GM19238 (cell line): Measurements from ENCODE around the gene TXNRD1.
"Not testable (repeated sequence)": the region's sequence is repeated elsewhere in the genome, so short reads cannot be mapped to it uniquely, and the experiment has no call there.

Source experiments
- DNase-seq: peaks from one replicate; pipeline ENCODE4 v3.0.0; 2011; ENCODE audit warnings: low spot score; ENCODE audit not compliant: insufficient read length

The TXNRD1 gene

DNA sequence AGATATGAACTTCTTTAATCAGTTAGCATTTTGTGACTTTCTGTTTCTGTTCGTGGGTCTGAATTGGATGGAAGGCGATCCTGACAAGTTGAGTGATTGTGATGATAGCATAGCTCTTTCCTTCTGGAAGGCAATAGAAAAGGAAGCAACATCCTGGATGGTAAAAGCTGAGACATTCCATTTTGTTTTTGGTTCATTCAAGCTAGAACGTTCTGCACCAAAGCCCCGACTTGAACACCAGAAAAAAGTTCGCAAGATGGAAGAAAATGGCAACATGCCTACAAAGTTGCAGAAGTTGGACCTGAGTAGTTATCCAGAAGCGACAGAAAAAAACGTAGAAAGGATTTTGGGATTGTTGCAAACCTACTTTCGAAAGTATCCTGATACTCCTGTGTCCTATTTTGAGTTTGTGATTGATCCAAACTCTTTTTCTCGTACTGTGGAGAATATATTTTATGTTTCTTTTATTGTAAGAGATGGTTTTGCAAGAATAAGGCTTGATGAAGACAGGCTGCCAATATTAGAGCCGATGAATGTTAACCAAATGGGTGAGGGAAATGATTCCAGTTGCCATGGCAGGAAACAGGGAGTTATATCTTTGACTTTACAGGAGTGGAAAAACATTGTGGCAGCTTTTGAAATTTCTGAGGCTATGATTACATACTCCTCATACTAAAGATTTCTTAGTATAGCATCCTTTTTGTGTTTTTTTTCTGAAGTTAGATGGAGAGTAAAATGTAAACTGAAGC, 88.9 kb downstream of the TXNRD1 start:
- DNase-seq = no peak

GRCh38 chr12:104305349-104305748, 89.8 kb downstream of the TXNRD1 start:
- no peak for DNase-seq

- DNase-seq = no peak
Observed at GRCh38 chr12:104306376-104306775, 90.8 kb downstream of the TXNRD1 start.

DNA sequence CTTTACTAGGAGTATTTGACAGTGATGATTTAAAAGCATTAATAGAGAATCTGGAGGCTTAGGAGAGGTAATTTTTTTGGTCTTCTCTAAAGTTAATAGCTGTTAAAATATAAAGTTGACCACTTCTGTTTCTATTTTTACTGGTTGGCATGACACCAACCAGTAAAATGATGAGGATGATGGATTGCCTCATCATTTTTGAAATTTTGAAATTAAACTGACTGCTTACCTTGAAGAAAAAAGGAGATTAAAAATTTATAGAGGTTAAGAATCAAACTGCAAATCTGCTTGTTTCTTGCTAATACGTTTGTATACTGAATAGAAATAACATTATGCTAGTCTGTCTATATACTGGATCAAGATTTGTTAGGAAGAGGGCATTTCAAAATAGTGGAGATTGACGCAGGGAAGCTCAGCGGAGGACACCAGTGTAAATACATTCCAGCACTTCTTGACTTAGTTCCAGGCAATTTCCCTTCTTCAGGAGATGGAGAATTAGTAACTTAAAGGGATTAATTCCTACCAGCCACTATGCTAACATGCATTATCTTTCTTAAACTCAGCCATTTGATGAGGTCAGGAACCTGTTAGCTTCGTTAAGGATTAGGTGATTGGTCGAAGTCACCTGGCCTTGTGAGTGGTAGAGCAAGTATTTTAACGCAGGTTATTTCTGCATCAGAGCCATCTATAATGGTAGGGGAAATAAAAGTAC, 91.5 kb downstream of the TXNRD1 start:
- DNase-seq = no peak

- no peak for DNase-seq
Observed at GRCh38 chr12:104307655-104308000, 92.0 kb downstream of the TXNRD1 start.

- no peak for DNase-seq
Observed at GRCh38 chr12:104309446-104309993, 93.9 kb downstream of the TXNRD1 start.

- no peak for DNase-seq
Observed at GRCh38 chr12:104310751-104311633, 95.4 kb downstream of the TXNRD1 start.

DNA sequence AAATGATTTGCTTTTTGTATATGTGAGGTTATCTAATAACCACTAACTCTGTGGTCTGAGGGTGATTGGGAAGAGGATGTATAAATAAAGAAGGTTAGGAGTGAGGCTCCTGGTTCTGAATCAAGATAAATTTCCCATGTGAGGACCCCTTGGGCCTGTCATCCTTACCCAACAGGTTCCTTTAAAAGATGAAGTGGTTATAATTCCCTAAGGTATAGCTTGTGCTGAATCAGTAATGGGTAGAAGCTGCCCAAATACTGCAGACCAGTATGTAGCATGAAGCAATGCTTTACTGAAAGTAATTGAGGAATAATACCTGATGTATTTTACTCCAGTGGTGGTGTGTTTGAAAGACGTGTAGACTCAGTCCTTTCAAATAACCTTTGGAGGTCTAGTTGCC, 96.6 kb downstream of the TXNRD1 start:
- DNase-seq = no peak

- DNase-seq = no peak
Observed at GRCh38 chr12:104312654-104313053, 97.1 kb downstream of the TXNRD1 start.

GRCh38 chr12:104313568-104314241, 98.1 kb downstream of the TXNRD1 start:
- DNase-seq = no peak

DNA sequence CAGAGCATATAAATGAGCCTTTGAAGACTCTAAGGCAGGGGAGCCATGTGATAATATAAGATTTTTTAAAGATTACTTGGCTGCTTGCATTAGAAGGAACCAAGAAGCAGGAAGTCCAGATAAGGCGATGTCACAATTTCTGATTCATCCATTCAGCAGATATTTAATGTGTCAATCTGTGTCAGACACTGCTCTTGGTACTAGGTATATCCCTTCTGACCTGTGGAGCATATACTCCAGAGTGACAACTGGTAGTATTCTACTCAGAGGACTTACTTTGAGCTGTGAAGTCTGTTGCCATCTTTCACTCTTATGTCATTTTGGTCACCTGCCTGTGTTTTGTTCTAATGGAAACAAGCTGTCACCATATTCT, 98.6 kb downstream of the TXNRD1 start:
- no peak for DNase-seq

GRCh38 chr12:104315326-104316224, 100.0 kb downstream of the TXNRD1 start:
- DNase-seq = no peak

DNA sequence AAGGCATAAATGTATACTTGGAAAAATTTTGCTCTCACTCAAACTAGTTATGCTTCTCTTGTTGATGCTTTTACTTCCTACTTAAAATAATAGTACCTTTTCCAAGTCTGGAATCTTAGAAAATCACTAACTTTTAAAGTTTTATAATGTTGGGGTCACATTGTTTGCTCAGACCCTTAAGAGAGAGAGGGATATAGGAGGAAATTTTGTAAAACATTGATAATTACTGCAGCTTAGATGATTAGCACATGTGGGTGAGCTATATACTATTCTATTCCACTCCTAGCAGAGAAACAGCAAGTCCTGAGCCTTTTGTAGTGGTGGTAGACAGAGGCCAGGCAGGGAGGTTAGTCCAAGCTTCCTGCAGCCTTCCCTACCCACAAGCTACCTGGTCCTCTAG, 101.4 kb downstream of the TXNRD1 start:
- no peak for DNase-seq

- no peak for DNase-seq
Observed at GRCh38 chr12:104317538-104318210, 102.1 kb downstream of the TXNRD1 start.

DNA sequence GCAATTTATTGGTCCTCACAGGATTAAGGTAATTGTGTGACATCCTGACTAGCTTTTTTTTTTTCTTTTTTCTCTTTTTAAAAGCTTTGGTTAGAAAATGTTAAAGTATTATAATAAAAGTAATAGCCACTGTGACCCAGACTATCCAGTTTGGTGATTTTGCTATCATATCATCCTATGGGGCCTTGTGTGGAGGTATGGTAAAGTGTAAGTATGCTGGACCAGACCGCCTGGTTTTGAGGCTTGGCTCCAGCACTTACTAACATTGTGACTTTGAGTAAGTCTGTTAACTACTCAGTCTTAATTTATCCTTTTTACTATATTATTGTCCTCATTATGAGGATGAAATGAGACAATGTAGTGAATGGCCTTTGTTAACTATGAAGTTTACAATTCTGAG, 103.4 kb downstream of the TXNRD1 start:
- no peak for DNase-seq

- no peak for DNase-seq
Observed at GRCh38 chr12:104319918-104320626, 104.5 kb downstream of the TXNRD1 start.

DNA sequence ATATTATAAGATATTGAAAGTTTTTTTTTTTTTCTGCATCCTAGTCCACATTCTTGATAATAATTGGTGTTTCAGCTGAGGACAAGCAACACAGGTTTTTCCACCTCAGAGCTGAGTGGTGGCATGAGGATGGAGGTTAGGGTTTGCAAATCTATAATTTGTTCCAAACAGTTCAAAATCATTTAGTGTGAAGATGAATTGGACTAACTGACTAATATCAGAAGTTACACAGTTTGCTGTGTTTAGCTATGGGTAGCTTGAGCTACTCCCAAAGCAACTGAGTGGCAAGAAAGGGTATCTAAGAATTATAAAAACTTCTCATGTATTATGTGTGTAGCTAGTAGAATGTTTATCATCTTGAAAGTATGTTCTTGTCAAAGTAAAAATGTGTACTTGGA, 105.0 kb downstream of the TXNRD1 start:
- DNase-seq = no peak

DNA sequence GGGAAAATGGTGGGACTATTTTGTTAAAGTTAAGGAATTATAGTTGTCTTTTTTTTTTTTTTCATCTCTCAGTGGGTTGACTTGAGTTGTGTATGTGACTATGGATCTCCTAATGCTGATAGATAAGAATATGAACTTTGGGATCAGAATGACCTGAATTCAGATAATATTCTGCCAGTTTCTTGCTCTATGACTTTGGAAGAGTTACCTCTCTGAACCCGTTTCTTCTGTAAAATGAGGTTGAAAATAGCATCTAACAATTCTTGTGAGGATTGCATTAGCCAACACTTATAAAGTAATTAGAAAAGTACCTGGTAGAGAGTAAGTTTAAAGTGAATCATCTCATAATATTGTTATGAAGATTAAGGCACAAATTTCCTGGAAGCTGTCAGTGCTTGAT, 106.4 kb downstream of the TXNRD1 start:
- no peak for DNase-seq

- DNase-seq = not testable (repeated sequence)
Observed at GRCh38 chr12:104322533-104322932, 107.0 kb downstream of the TXNRD1 start.
